Liver (tissue), 9 donors: ENCODE data around the gene KMT2B. TPM values are rescaled to one million over a fixed set of nuclear protein-coding genes. Genes with fewer than 3 reads are reported as not detected.

Source experiments
- DNase-seq: peaks from one replicate; pipeline ENCODE4 v3.0.0-alpha.2; 2017; ENCODE audit warnings: low spot score
- H3K27ac ChIP-seq, 2 donors: one replicate each; pipeline ENCODE4 v1.7.0; 2013; ENCODE audit warnings: inconsistent platforms in 2 of 2, low read length in 2 of 2, control low read depth in 1 of 2, low read depth in 1 of 2, mild to moderate bottlenecking in 1 of 2
- H3K27me3 ChIP-seq, 4 donors: one replicate each; pipeline versions ENCODE4 v1.6.1 to v1.7.0; 2013; ENCODE audit warnings: low read length in 3 of 4, inconsistent platforms in 1 of 4, mild to moderate bottlenecking in 1 of 4, moderate library complexity in 1 of 4; ENCODE audit not compliant: control insufficient read depth in 4 of 4, insufficient read depth in 4 of 4
- H3K36me3 ChIP-seq, 4 donors: one replicate each; pipeline versions ENCODE4 v1.6.1 to v1.7.0; 2013; ENCODE audit warnings: low read length in 3 of 4, mild to moderate bottlenecking in 3 of 4, low read depth in 1 of 4, moderate library complexity in 1 of 4; ENCODE audit not compliant: control insufficient read depth in 4 of 4, insufficient read depth in 3 of 4
- H3K4me1 ChIP-seq, 4 donors: one replicate each; pipeline versions ENCODE4 v1.6.1 to v1.7.0; 2013; ENCODE audit warnings: low read length in 3 of 4, mild to moderate bottlenecking in 3 of 4, moderate library complexity in 1 of 4; ENCODE audit not compliant: control insufficient read depth in 4 of 4, insufficient read depth in 4 of 4
- H3K4me3 ChIP-seq, 3 donors: one replicate each; pipeline versions ENCODE4 v1.6.1 to v1.7.0; 2013; ENCODE audit warnings: low read length in 3 of 3, control low read depth in 1 of 3, low read depth in 1 of 3, mild to moderate bottlenecking in 1 of 3
- H3K9ac ChIP-seq, 2 donors: one replicate each; pipeline ENCODE4 v1.7.0; 2013; ENCODE audit warnings: low read length in 2 of 2, mild to moderate bottlenecking in 2 of 2, moderate library complexity in 2 of 2, control low read depth in 1 of 2, low read depth in 1 of 2
- H3K9me3 ChIP-seq, 4 donors: one replicate each; pipeline versions ENCODE4 v1.6.1 to v1.7.0; 2013; ENCODE audit warnings: low read length in 3 of 4; ENCODE audit not compliant: control insufficient read depth in 4 of 4
- EGR1 ChIP-seq, 2 donors: IDR thresholded peaks; 2 replicates each; pipeline ENCODE4 v1.6.1; 2016 to 2018; ENCODE audit warnings: antibody characterized with exemption in 2 of 2, low read depth in 2 of 2
- FOXA1 ChIP-seq: IDR thresholded peaks from 2 replicates; pipeline ENCODE4 v1.6.1; 2016; ENCODE audit warnings: antibody characterized with exemption
- FOXA2 ChIP-seq: IDR thresholded peaks from 2 replicates; pipeline ENCODE4 v1.6.1; 2016; ENCODE audit warnings: antibody characterized with exemption
- GABPA ChIP-seq, 2 donors: IDR thresholded peaks in 1 of 2; conservative IDR thresholded peaks in 1 of 2; 2 replicates each; pipeline ENCODE4 v1.6.1; 2016; ENCODE audit warnings: antibody characterized with exemption in 2 of 2, mild to moderate bottlenecking in 1 of 2, moderate library complexity in 1 of 2
- HNF4G ChIP-seq: IDR thresholded peaks from 2 replicates; pipeline ENCODE4 v1.6.1; 2016; ENCODE audit warnings: antibody characterized with exemption
- JUND ChIP-seq, 2 donors: IDR thresholded peaks; 2 replicates each; pipeline ENCODE4 v1.6.1; 2016; ENCODE audit warnings: antibody characterized with exemption in 2 of 2
- NR2F2 ChIP-seq: IDR thresholded peaks from 2 replicates; pipeline ENCODE4 v1.6.1; 2016; ENCODE audit warnings: antibody characterized with exemption
- RXRA ChIP-seq, 2 donors: IDR thresholded peaks; 2 replicates each; pipeline ENCODE4 v1.6.1; 2017 to 2018; ENCODE audit warnings: antibody characterized with exemption in 2 of 2, mild to moderate bottlenecking in 1 of 2
- SP1 ChIP-seq: IDR thresholded peaks from 2 replicates; pipeline ENCODE4 v1.6.1; 2018; ENCODE audit warnings: antibody characterized with exemption, mild to moderate bottlenecking
- YY1 ChIP-seq: IDR thresholded peaks from 2 replicates; pipeline ENCODE4 v1.6.1; 2016; ENCODE audit warnings: antibody characterized with exemption, mild to moderate bottlenecking
- WGBS: extraction: QIAGEN DNeasy Blood & Tissue Kit; methylation state at CpG from one replicate; pipeline ENCODE4 v1.1.7; 2013; 5-methylcytosine and 5-hydroxymethylcytosine counted together
- polyA plus RNA-seq, 2 donors: library from polyadenylated mRNA; stranded (reverse) in 1 of 2; unstranded in 1 of 2; fragments of 200-250 nt in 1 of 2; fragments of >200 nt in 1 of 2; fragmentation: Nextera tagmentation in 1 of 2; extraction: Ambion mirVana in 1 of 2; gene quantifications; one replicate each; pipeline versions ENCODE4 v1.2.1 to v1.2.3, GENCODE V29; 2013 to 2015
- total RNA-seq, 2 donors: library from RNA; depleted of rRNA; stranded (reverse); fragments of >200 nt; gene quantifications; one replicate each; pipeline ENCODE4 v1.2.3, GENCODE V29; 2014
- TF ChIP-seq, protein P1 (sequence below): IDR thresholded peaks from 2 replicates; pipeline ENCODE4 v1.6.1; 2016; ENCODE audit warnings: antibody characterized with exemption, mild to moderate bottlenecking
- TF ChIP-seq, protein P2 (sequence below): fragments of 150-350 bp; IDR thresholded peaks from 2 replicates; pipeline ENCODE4 v1.5.1; 2017; ENCODE audit warnings: improper control_type of control experiment, low read depth, low read length; ENCODE audit not compliant: missing input control
- TF ChIP-seq, protein P3 (sequence below): IDR thresholded peaks from 2 replicates; pipeline ENCODE4 v1.6.1; 2016; ENCODE audit warnings: antibody characterized with exemption
- donor health status: healthy.
- donor health status: healthy.
- donor health status: healthy.
- donor health status: healthy.
- donor health status: healthy.

The KMT2B gene
- total and polyA plus RNA-seq, 4 donors = 3.7 to 12.1 (median 8.3) TPM

DNA sequence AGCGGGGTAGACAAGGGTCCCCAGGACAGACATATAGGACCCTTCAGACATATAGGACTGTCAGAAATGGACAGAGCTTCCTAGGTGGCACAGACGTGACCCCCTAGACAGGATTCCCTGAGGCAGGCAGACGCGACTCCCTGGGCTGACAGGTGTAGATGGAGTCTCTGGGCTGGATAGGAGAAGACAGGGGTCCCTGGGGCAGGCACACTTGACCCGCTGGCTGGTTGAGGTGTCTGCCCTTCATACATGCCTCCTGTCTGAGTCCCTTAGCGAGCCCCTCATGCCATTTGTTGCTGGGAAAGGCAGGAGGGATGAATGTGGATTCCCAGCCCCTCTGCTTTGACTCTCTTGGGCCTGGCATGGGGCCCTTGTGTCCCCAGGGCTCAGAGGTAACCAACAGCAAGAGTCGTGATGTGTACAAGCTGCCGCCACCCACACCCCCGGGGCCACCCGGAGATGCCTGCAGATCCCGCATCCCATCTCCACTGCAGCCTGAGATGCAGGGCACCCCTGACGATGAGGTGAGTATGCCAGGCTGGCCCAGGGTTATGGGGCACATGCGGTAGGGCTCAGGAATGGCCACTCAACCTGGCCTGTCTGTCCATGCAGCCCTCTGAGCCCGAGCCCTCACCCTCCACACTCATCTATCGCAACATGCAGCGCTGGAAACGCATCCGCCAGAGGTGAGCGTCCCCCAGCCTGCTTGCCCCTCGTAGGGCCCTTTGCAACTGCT, 36.0 kb downstream of the KMT2B start:
- Histone ChIP-seq H3K36me3 (peaks cover 0 to 20% (median 10%) of the 10 kb centered on the region in 4 donors), H3K9ac (no peak overlapping the region), H3K4me1 (peaks cover 13 to 20% (median 17%) of the 10 kb centered on the region in 4 donors), H3K4me3 (no peak overlapping the region), H3K27ac (no peak overlapping the region), H3K9me3 (no peaks in the 10 kb centered on the region), H3K27me3 (no peaks in the 10 kb centered on the region)
- no peak for DNase-seq
- WGBS = 95% methylated on average over 20 of the region's 20 CpGs
- no peak for TF ChIP-seq SP1
- TF ChIP-seq, protein P1, sequence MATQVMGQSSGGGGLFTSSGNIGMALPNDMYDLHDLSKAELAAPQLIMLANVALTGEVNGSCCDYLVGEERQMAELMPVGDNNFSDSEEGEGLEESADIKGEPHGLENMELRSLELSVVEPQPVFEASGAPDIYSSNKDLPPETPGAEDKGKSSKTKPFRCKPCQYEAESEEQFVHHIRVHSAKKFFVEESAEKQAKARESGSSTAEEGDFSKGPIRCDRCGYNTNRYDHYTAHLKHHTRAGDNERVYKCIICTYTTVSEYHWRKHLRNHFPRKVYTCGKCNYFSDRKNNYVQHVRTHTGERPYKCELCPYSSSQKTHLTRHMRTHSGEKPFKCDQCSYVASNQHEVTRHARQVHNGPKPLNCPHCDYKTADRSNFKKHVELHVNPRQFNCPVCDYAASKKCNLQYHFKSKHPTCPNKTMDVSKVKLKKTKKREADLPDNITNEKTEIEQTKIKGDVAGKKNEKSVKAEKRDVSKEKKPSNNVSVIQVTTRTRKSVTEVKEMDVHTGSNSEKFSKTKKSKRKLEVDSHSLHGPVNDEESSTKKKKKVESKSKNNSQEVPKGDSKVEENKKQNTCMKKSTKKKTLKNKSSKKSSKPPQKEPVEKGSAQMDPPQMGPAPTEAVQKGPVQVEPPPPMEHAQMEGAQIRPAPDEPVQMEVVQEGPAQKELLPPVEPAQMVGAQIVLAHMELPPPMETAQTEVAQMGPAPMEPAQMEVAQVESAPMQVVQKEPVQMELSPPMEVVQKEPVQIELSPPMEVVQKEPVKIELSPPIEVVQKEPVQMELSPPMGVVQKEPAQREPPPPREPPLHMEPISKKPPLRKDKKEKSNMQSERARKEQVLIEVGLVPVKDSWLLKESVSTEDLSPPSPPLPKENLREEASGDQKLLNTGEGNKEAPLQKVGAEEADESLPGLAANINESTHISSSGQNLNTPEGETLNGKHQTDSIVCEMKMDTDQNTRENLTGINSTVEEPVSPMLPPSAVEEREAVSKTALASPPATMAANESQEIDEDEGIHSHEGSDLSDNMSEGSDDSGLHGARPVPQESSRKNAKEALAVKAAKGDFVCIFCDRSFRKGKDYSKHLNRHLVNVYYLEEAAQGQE = no peak
- TF ChIP-seq, protein P2, sequence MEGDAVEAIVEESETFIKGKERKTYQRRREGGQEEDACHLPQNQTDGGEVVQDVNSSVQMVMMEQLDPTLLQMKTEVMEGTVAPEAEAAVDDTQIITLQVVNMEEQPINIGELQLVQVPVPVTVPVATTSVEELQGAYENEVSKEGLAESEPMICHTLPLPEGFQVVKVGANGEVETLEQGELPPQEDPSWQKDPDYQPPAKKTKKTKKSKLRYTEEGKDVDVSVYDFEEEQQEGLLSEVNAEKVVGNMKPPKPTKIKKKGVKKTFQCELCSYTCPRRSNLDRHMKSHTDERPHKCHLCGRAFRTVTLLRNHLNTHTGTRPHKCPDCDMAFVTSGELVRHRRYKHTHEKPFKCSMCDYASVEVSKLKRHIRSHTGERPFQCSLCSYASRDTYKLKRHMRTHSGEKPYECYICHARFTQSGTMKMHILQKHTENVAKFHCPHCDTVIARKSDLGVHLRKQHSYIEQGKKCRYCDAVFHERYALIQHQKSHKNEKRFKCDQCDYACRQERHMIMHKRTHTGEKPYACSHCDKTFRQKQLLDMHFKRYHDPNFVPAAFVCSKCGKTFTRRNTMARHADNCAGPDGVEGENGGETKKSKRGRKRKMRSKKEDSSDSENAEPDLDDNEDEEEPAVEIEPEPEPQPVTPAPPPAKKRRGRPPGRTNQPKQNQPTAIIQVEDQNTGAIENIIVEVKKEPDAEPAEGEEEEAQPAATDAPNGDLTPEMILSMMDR = no peak
- TF ChIP-seq HNF4G = no peak
- TF ChIP-seq YY1 = no peak
- TF ChIP-seq NR2F2 = no peak

DNA sequence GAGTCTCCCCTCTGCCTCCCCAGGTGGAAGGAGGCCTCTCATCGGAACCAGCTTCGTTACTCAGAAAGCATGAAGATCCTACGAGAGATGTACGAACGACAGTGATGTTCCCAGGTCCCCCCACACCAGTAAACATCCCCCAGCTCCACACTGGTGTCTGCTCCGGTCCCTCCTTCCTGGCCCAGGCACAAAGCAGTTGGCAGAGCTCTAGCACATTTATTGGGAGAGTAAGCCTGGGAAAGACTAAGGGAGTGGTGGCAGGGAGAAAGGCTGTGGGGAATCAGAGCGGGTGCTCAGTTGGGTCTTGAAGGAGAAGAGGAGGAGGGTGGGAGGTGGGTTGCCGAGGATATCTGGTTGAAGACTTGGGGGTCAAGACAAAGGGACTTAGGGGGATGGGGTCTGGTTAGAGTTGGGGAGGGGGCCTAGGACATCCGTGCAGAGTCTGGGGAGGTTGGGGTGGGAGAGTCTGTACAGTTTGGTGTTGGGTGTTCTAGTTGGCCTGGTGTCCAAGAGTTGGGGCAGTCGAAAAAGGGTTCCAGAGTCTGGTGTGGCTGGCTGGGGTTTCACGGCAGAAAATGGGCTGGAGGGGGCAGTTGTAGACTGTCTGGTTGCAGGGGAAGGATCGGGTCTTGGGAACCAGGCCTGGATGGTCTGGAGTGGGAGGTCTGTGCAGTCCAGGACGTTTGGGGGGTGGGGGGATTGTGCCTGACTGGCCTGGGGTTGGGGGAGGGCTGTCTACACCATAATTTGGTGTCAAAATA, 36.7 kb downstream of the KMT2B start:
- WGBS = 90% methylated on average over 13 of the region's 13 CpGs
- H3K27me3 ChIP-seq = no peaks in the 10 kb centered on the region
- no peak overlapping the region for H3K9ac ChIP-seq
- peak overlapping the region; percentile 30 to 85 for H3K27ac ChIP-seq
- H3K9me3 ChIP-seq = no peaks in the 10 kb centered on the region
- no peak for DNase-seq
- peaks cover 0 to 20% (median 10%) of the 10 kb centered on the region in 4 donors for H3K36me3 ChIP-seq
- TF ChIP-seq EGR1 (IDR thresholded peaks at IDR 0.05; ENCODE audit: low read depth in 2 of 2) (no peak), HNF4G (no peak)
- TF ChIP-seq, protein P3, sequence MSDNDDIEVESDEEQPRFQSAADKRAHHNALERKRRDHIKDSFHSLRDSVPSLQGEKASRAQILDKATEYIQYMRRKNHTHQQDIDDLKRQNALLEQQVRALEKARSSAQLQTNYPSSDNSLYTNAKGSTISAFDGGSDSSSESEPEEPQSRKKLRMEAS = no peak
- no peak overlapping the region for H3K4me3 ChIP-seq
- peaks cover 14 to 19% (median 17%) of the 10 kb centered on the region in 4 donors for H3K4me1 ChIP-seq

DNA sequence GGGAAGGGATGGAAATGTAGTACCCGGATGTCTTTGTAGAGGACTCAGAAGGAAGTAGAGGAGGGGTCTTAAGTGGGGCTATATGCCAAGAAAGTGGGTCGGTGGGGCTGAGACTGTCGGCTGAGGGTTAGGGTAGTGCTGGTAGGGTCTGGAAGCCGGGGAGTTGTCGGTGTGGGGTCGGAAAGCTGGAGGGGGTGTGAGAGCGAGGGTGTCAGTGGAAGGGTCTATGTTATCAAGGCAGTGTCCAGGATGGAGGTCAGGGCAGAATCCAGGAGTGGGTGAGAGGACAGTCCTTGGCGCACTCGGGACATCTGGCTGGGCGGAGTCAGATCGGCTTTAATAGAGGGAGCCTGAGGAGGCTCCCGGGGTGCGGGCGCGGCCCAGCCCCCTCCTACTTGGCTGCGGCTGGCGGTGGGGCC, 37.3 kb downstream of the KMT2B start:
- Histone ChIP-seq H3K4me3 (no peak overlapping the region), H3K9ac (no peak overlapping the region), H3K4me1 (peaks cover 14 to 19% (median 18%) of the 10 kb centered on the region in 4 donors), H3K27ac (peak overlapping the region; percentile 30 to 85), H3K27me3 (no peaks in the 10 kb centered on the region), H3K9me3 (no peaks in the 10 kb centered on the region), H3K36me3 (peaks cover 0 to 20% (median 10%) of the 10 kb centered on the region in 4 donors)
- DNase-seq = no peak
- TF ChIP-seq GABPA (IDR thresholded peaks at IDR 0.05 in 1 of 2, conservative IDR thresholded peaks at IDR 0.05 in 1 of 2) (no peak), NR2F2 (no peak), RXRA (IDR thresholded peaks at IDR 0.05) (no peak), JUND (IDR thresholded peaks at IDR 0.05) (no peak), FOXA1 (no peak), FOXA2 (no peak), SP1 (no peak), YY1 (no peak)
- TF ChIP-seq, protein P2 = no peak
- WGBS = 67% methylated on average over 17 of the region's 17 CpGs
